Activated CD4-positive, alpha-beta T cell treated with anti-CD3 and anti-CD28 coated beads, Interleukin-2, amount 50 U/mL, for 16 hours (primary cell): Measurements from ENCODE around the gene MINDY3.
"Not testable (repeated sequence)": the region's sequence is repeated elsewhere in the genome, so short reads cannot be mapped to it uniquely, and the experiment has no call there.

Source experiments
- DNase-seq: peaks from one replicate; pipeline ENCODE4 v3.0.0-alpha.2; 2020

MINDY3 gene

GRCh38 chr10:15804109-15804508, 56.2 kb downstream of the MINDY3 start:
- DNase-seq, result no peak

DNA sequence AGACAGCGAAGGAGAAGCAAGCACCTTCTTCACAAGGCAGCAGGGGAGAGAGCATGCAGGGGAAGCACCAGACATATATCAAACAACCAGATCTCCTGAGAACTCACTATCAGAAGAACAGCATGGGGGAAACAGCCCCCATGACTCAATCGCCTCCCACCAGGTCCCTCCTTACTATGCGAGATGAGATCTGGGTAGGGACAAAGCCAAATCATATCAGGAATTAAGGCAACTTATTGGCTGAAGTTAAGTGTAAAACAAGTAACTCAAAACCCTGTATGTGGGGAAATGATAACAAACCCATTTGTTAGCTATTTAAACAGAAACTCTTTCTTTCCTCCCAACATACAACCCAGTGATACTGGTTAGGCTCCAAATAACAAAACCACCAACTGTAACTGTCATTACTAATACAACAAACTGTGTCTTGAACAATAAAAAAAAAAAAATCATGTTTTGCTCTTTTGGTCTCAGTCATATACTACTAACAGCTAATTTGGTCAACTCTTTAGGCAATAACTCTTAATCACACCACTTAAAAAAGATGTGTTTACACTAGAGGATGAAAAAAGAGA, 57.8 kb downstream of the MINDY3 start:
- DNase-seq, result no peak

DNA sequence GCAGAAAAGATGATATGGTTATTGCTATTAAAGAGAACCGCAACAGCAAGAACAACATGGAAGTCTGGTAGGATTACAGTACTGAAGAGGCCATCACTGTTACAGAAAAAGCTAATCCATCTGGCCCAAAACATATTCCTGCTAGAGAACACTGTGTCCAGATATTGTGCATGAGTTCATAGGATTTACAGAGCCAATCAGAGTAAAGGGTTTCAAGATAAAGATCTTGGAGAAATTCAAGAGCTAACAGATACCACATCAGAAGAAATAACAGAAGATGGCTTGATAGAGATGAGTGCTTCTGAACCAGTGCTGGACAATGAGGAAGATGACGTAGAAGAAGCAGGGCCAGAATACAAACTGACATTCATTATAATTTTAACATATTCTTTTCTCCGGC, 58.7 kb downstream of the MINDY3 start:
- no peak for DNase-seq

- DNase-seq, result no peak
Observed at GRCh38 chr10:15801147-15801546, 59.2 kb downstream of the MINDY3 start.

- DNase-seq, result no peak
Observed at GRCh38 chr10:15797346-15797745, 63.0 kb downstream of the MINDY3 start.

GRCh38 chr10:15796762-15797161, 63.5 kb downstream of the MINDY3 start:
- DNase-seq, result no peak

- DNase-seq, result no peak
Observed at GRCh38 chr10:15796098-15796759, 64.1 kb downstream of the MINDY3 start.

DNA sequence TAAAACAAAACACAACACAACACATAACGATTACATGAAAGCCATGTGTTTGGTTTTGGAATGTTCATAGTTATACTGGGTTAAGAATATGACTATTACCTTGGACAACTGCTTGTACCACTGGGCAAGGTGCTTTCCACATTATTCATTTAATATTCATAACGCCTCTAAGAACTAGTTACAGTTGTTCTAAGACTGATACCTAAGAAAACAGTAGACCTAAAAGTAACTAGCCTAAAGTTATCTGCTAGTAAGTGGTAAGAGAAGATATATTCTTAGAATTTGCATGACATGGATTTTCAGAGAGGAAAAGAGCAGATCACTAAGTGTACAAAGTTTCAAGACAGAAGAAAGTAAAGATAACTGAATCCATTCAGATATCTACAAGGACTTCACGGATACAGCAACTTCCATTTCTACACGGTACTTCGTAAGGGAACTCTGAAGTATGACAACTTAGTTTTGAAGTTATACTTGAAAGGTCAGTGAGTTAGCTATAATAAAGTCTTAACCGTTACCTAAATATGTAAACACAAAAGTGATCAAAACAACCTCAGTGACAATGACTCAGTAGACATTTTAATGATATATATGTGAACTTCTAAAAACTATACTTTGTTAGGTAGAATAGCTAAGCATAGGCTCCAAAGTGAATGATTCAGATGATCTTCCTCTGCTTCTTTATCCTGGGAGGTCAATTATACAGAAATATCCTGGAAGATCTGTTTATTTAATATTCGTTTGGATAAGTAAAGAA, 65.1 kb downstream of the MINDY3 start:
- peak; percentile 43 for DNase-seq

GRCh38 chr10:15794569-15794968, 65.7 kb downstream of the MINDY3 start:
- no peak for DNase-seq

GRCh38 chr10:15793664-15794063, 66.6 kb downstream of the MINDY3 start:
- DNase-seq, result no peak

GRCh38 chr10:15792777-15793176, 67.5 kb downstream of the MINDY3 start:
- no peak for DNase-seq

GRCh38 chr10:15791816-15792524, 68.3 kb downstream of the MINDY3 start:
- DNase-seq, result no peak

- DNase-seq, result no peak
Observed at GRCh38 chr10:15789793-15790525, 70.3 kb downstream of the MINDY3 start.

DNA sequence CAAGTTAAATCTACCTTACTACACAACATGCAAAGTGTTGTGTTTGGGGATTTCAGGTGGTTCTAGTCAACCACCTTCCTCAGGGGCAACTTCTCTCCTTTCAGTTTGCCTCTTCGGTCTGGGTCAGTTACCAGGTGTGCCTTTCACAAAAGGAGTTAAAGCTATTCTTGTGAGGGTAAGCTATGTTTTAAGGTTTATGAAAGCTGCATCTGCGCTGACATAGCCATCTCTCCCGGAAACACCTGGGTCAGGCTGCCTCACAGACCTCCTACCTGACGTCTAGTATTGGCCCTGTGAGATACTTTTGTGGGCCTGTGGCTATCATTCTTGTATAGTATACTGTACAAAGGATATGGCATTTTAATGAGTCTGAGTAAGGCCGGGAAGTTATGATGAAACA, 72.9 kb downstream of the MINDY3 start:
- DNase-seq, result no peak

DNA sequence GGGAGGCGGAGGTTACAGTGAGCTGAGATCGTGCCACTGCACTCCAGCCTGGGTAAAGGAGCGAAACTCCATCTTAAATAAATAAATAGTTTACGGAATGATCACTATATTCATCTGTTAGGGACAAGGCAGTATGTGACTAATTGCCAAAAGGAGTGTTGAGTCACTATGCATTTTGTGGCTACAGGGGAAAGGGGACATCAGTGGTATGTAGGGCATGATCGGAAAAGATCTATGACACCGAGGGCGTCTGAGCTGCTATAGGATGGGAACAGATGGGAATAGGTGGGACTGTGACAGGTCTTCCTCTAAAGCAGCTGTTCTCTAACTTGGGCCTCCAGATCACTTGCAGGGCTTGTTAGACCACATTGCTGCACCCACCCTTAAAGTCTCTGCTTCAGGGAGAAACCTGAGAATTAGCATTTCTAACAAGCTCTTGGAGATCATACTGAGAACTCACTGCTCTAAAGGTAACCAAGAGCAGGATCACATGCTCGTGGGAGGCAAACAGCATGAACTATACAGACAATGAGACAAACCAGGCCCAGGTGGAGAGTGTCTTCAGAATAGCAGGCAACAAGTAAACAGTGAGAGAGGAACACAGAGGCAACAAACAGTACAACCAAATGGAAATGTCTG, 75.5 kb downstream of the MINDY3 start:
- no peak for DNase-seq

DNA sequence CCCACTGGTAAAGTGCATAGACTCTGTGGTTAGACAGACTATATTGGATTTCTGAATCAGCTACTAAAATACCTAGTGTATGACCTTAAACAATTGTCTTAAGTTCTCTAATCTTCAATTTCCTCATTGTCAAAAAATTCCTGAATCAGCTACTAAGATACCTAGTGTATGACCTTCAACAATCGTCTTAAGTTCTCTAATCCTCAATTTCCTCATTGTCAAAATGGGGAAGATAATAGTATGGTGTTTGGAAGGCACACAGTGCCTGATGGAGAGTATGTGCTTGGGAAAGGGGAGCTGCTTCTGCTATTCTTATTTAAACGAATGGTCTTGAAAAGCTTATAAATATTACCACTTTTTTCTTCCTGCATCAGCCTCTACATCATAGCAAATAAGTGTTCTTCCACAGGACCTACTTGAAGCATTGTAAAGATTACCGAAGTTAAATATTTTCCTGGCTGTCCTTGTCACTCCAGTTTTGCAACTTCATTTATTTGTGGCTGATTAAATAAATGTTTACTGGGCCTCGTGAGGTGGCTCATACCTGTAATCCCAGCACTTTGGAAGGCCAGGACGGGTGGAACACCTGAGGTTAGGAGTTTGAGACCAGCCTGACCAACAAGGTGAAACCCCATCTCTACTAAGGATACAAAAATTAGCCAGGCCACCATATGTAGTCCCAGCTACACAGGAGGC, 76.2 kb downstream of the MINDY3 start:
- no peak for DNase-seq

DNA sequence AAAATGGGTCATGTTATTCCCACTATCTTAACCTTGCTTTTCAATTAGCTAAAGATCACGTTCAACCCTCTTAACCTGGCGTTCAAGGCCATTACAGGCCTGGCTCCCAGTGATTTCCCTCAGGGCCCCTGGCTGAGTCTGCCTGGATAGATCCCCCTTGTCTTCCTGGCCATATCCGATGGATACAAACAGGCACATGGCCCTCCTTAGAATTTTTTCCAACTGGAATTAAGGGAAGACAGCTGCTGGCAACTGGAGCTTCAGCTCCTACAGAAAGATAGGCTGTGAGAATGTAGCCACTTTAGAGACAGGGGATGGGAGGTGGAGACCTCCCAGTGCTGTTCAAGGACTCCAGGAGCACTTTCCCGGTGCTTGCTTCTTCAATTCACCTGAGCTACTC, 77.5 kb downstream of the MINDY3 start:
- DNase-seq, result no peak

GRCh38 chr10:15781381-15781960, 78.8 kb downstream of the MINDY3 start:
- no peak for DNase-seq

- DNase-seq, result no peak
Observed at GRCh38 chr10:15780353-15781135, 79.8 kb downstream of the MINDY3 start.

GRCh38 chr10:15775513-15775912, 84.8 kb downstream of the MINDY3 start:
- DNase-seq, result no peak

DNA sequence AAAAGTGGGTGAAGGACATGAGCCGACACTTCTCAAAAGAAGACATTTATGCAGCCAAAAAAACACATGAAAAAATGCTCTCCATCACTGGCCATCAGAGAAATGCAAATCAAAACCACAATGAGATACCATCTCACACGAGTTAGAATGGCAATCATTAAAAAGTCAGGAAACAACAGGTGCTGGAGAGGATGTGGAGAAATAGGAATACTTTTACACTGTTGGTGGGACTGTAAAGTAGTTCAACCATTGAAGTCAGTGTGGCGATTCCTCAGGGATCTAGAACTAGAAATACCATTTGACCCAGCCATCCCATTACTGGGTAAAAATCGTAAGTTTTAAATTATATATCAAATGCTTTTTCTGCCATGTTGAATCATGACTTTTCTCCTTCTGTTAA, 85.8 kb downstream of the MINDY3 start:
- DNase-seq, result not testable (repeated sequence)
